Sigmoid colon (tissue), 7 donors: Measurements from ENCODE around the gene ZNF48. TPM values are rescaled to one million over a fixed set of nuclear protein-coding genes. Genes with fewer than 3 reads are reported as not detected.

Experiments
- DNase-seq: peaks from one replicate; pipeline ENCODE4 v3.0.0-alpha.2; 2019
- H3K27ac ChIP-seq, 4 donors: fragments of 200-600 bp; sonication (generic); one replicate each; pipeline ENCODE4 v1.5.1; 2016 to 2019; ENCODE audit warnings: mild to moderate bottlenecking in 1 of 4
- H3K27me3 ChIP-seq, 3 donors: fragments of 200-600 bp; sonication (generic); one replicate each; pipeline ENCODE4 v1.5.1; 2019; ENCODE audit warnings: mild to moderate bottlenecking in 1 of 3
- H3K36me3 ChIP-seq, 4 donors: fragments of 200-600 bp; sonication (generic); one replicate each; pipeline ENCODE4 v1.5.1; 2016 to 2019
- H3K4me1 ChIP-seq, 4 donors: fragments of 200-600 bp; sonication (generic); one replicate each; pipeline ENCODE4 v1.5.1; 2017 to 2019
- H3K4me3 ChIP-seq, 4 donors: fragments of 200-600 bp; sonication (generic); one replicate each; pipeline ENCODE4 v1.5.1; 2017 to 2019; ENCODE audit warnings: mild to moderate bottlenecking in 2 of 4, moderate library complexity in 1 of 4
- H3K9me3 ChIP-seq, 4 donors: fragments of 200-600 bp in 3 of 4; sonication (generic) in 3 of 4; one replicate each; pipeline versions ENCODE4 v1.5.1 to v1.6.1; 2013 to 2019
- EP300 ChIP-seq, 4 donors: sonication (generic); formaldehyde crosslinking; IDR thresholded peaks; one replicate each; pipeline ENCODE4 v1.6.1; 2017; ENCODE audit warnings: antibody characterized with exemption in 4 of 4
- POLR2A ChIP-seq, 2 donors: fragments of 450-650 bp; IDR thresholded peaks; one replicate each; pipeline ENCODE4 v1.6.1; 2016; ENCODE audit warnings: antibody characterized with exemption in 2 of 2, mild to moderate bottlenecking in 2 of 2, moderate library complexity in 2 of 2
- POLR2AphosphoS5 ChIP-seq, 4 donors: sonication (generic); formaldehyde crosslinking; IDR thresholded peaks; one replicate each; pipeline ENCODE4 v1.6.1; 2017; ENCODE audit warnings: antibody characterized with exemption in 4 of 4
- WGBS, 2 donors: extraction: QIAGEN DNeasy Blood & Tissue Kit; methylation state at CpG; one replicate each; pipeline ENCODE4 v1.1.7; 2013; 5-methylcytosine and 5-hydroxymethylcytosine counted together
- intact Hi-C: fragments of 100-400 bp; cut with DNase I; formaldehyde crosslinking; loops from one replicate; pipeline ENCODE4 v1.15.1; 2023
- polyA plus RNA-seq, 3 donors: library from polyadenylated mRNA; stranded (reverse); fragments of 200-250 nt; gene quantifications; one replicate each; pipeline ENCODE4 v1.2.3, GENCODE V29; 2013
- total RNA-seq, 4 donors: library from RNA; depleted of rRNA; stranded (reverse); fragments of >200 nt; gene quantifications; one replicate each; pipeline ENCODE4 v1.1.0, GENCODE V29; 2016
- TF ChIP-seq, protein P1 (sequence below), 4 experiments: fragments of 450-650 bp in 3 of 4; fragments of 200-600 bp in 1 of 4; IDR thresholded peaks; one replicate each; pipeline ENCODE4 v1.5.1; 2016 to 2019; ENCODE audit warnings: antibody characterized with exemption in 4 of 4, mild to moderate bottlenecking in 3 of 4, moderate library complexity in 2 of 4
- donor health status: healthy with polysubstance abuse.
- donor health status: Bipolar disorder and iron deficiency.
- donor health status: healthy.

Gene ZNF48
- total and polyA plus RNA-seq, 7 donors: 2.4 to 12.8 (median 8.1) TPM

DNA sequence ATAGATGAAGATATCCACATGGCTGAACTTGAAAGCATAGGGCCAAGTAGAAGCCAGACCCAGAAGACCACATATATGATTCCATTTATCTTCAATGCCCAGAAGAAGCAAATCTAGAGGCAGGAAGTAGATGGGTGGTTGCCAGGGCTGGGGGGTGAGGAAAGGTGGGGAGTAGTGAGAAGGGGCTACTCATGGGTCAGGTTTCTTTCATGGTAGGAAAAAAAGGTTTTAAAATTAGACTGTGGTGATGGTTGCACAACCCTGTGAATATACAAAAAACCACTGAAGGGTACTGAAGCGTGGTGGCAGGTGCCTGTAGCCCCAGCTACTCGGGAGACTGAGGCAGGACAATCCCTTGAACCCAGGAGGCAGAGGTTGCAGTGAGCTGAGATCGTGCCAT, 45.5 kb upstream of the ZNF48 start:
- Histone ChIP-seq H3K4me1 (peaks cover 0 to 39% (median 35%) of the 10 kb centered on the region in 4 donors), H3K9me3 (no peaks in the 10 kb centered on the region), H3K27me3 (no peaks in the 10 kb centered on the region), H3K27ac (peak overlapping the region in 1 of 4 donors; percentile 36), H3K36me3 (peaks cover 0 to 40% (median 14%) of the 10 kb centered on the region in 4 donors), H3K4me3 (no peak overlapping the region)
- no peak for DNase-seq
- 81 to 87% methylated on average over 3 of the region's 3 CpGs for WGBS, 2 donors
- TF ChIP-seq, protein P1, sequence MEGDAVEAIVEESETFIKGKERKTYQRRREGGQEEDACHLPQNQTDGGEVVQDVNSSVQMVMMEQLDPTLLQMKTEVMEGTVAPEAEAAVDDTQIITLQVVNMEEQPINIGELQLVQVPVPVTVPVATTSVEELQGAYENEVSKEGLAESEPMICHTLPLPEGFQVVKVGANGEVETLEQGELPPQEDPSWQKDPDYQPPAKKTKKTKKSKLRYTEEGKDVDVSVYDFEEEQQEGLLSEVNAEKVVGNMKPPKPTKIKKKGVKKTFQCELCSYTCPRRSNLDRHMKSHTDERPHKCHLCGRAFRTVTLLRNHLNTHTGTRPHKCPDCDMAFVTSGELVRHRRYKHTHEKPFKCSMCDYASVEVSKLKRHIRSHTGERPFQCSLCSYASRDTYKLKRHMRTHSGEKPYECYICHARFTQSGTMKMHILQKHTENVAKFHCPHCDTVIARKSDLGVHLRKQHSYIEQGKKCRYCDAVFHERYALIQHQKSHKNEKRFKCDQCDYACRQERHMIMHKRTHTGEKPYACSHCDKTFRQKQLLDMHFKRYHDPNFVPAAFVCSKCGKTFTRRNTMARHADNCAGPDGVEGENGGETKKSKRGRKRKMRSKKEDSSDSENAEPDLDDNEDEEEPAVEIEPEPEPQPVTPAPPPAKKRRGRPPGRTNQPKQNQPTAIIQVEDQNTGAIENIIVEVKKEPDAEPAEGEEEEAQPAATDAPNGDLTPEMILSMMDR (IDR thresholded peaks at IDR 0.05): no peak
- TF ChIP-seq EP300 (IDR thresholded peaks at IDR 0.05) (no peak), POLR2AphosphoS5 (IDR thresholded peaks at IDR 0.05) (no peak), POLR2A (IDR thresholded peaks at IDR 0.05) (no peak)
- intact Hi-C loops: no loop called here

DNA sequence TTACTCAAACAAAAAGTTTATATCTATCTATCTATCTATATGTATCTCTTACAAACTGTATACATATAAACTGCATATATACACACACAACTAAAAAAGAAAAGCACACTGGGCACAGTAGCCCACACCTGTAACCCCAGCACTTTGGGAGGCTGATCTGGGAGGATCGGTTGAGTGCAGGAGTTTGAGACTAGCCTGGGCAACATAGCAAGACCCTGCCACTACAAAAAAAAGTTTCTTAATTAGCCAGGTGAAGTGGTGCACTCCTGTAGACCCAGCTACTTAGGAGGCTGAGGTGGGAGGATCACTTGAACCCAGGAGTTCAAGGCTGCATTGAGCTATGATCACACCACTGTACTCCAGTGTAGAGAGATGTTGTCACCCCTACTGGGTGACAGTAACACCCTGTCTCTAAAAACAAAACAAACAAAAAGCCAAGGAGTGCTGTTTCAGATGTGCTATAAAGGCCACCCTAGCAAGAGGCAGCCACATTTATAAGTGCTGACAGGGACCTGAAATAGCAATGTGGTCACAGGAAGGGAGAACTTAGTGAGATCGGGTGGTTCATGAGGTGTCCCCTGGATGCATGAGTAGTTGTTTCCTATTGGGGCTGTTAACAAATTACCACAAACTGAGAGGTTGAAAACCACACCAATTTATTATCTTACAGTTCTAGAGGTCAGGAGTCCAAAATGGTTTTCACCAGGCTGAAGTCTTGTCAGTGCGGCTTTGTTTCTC, 44.9 kb upstream of the ZNF48 start:
- H3K36me3 ChIP-seq: peaks cover 0 to 40% (median 14%) of the 10 kb centered on the region in 4 donors
- no peak for DNase-seq
- H3K4me3 ChIP-seq: no peak overlapping the region
- peak overlapping the region in 1 of 4 donors; percentile 99 for H3K27ac ChIP-seq
- H3K9me3 ChIP-seq: no peaks in the 10 kb centered on the region
- intact Hi-C loops: no loop called here
- WGBS, 2 donors: 70 to 72% methylated on average over 3 of the region's 3 CpGs
- TF ChIP-seq POLR2AphosphoS5 (IDR thresholded peaks at IDR 0.05) (no peak), EP300 (IDR thresholded peaks at IDR 0.05) (no peak), POLR2A (IDR thresholded peaks at IDR 0.05) (no peak)
- TF ChIP-seq, protein P1 (IDR thresholded peaks at IDR 0.05): no peak
- no peaks in the 10 kb centered on the region for H3K27me3 ChIP-seq
- H3K4me1 ChIP-seq: peaks cover 0 to 39% (median 36%) of the 10 kb centered on the region in 4 donors

DNA sequence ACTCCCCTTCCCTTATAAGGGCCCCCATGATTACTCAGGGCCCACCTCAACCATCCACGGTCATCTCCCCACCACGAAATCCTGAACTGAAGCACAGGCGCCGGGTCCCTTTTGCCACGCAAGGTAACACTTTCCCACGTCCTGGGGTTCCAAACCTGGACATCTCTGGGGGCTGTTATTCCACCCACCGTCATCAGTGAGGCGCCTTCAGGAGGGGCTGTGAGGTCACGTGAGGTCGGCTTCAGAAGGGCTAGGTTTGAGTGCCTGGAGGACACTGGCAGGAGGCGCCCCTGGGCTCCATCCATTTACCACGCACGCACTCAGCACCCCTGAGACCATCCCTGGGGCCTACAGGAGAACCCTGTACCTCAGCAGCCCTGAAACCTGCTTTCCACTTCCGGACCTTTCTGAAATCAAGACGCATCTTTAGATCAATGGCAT, 44.2 kb upstream of the ZNF48 start:
- peak overlapping the region; percentile 79 to 99 (median 94) for H3K27ac ChIP-seq
- peaks cover 0 to 45% (median 42%) of the 10 kb centered on the region in 4 donors for H3K4me1 ChIP-seq
- TF ChIP-seq EP300 (IDR thresholded peaks at IDR 0.05) (no peak), POLR2AphosphoS5 (IDR thresholded peaks at IDR 0.05) (no peak), POLR2A (IDR thresholded peaks at IDR 0.05) (no peak)
- TF ChIP-seq, protein P1 (IDR thresholded peaks at IDR 0.05): no peak
- intact Hi-C loops: no loop called here
- no peak overlapping the region for H3K4me3 ChIP-seq
- WGBS, 2 donors: 91 to 92% methylated on average over 15 of the region's 15 CpGs
- H3K36me3 ChIP-seq: peaks cover 0 to 40% (median 14%) of the 10 kb centered on the region in 4 donors
- no peaks in the 10 kb centered on the region for H3K9me3 ChIP-seq
- DNase-seq: no peak
- no peaks in the 10 kb centered on the region for H3K27me3 ChIP-seq

DNA sequence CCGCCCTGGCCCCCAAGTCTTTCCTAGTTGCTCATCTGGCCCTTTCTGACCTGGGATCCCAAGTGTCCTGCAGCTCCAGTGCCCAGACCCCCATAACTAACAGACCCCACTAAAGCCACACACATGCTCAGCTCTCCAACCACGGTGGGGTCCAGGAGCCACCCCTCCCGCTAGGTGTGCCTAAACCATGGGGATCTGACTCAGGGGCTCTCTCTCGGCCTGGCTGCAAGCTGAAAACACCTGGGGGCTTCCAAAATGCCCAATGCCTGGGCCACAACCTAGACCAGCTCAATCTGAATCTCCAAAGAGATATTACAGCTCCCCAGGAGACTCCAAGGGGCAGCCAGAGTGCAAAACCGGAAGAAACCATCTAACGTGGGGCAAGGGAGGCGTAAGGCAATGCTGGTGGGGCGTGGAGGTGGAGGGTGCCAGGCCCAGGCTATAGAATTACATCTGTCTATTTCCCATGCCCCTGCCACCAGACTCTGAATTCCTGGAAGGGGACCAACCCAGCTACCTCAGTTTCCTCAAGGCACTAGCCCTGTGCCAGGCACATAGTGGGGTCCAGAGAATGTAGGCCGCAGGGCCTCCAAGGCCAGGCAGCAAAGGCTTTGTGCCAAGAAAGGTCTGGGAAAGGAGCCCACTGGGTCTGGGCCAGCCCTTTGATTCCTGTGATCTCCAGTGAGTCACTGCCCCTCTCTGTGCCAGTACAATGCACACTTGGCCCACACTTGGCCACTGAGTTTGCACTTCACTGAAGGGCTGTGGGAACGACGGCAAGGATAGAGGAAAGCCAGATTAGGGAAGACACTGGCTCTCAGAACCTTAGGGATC, 43.4 kb upstream of the ZNF48 start:
- intact Hi-C loops: loop anchor here (1.0 to 2.0 kb wide), 2 partner anchors 17 to 55 kb away; partner anchors contain the start of gene ZNF771
- TF ChIP-seq POLR2AphosphoS5 (IDR thresholded peaks at IDR 0.05): peak; percentile 64 to 81 (median 79)
- no peak for TF ChIP-seq EP300 (IDR thresholded peaks at IDR 0.05)
- Histone ChIP-seq H3K36me3 (peaks cover 0 to 40% (median 14%) of the 10 kb centered on the region in 4 donors), H3K9me3 (no peaks in the 10 kb centered on the region), H3K4me1 (peaks cover 0 to 53% (median 49%) of the 10 kb centered on the region in 4 donors), H3K27me3 (no peaks in the 10 kb centered on the region), H3K4me3 (no peak overlapping the region), H3K27ac (peak overlapping the region; percentile 79 to 99 (median 94))
- WGBS, 2 donors: 81 to 82% methylated on average over 11 of the region's 11 CpGs
- peak; percentile 94 for DNase-seq
